BLaER1 (cell line): ENCODE data around the gene RADIL.
A peak's percentile ranks its signal among the peaks of the same experiment; 100 is the strongest.

ENCODE experiments used
- H3K27ac ChIP-seq: shearing (Covaris generic); formaldehyde crosslinking; 2 replicates; pipeline ENCODE4 v1.8.1; 2022
- H3K27me3 ChIP-seq: shearing (Covaris generic); formaldehyde crosslinking; 2 replicates; pipeline ENCODE4 v1.8.1; 2022
- H3K36me3 ChIP-seq: shearing (Covaris generic); formaldehyde crosslinking; 2 replicates; pipeline ENCODE4 v1.8.1; 2022
- H3K4me1 ChIP-seq: shearing (Covaris generic); formaldehyde crosslinking; 2 replicates; pipeline ENCODE4 v1.8.1; 2022
- H3K4me2 ChIP-seq: shearing (Covaris generic); formaldehyde crosslinking; 2 replicates; pipeline ENCODE4 v1.8.1; 2022
- H3K4me3 ChIP-seq: shearing (Covaris generic); formaldehyde crosslinking; 2 replicates; pipeline ENCODE4 v1.8.1; 2022
- H3K9ac ChIP-seq: shearing (Covaris generic); formaldehyde crosslinking; 2 replicates; pipeline ENCODE4 v1.8.1; 2022
- H3K9me3 ChIP-seq: shearing (Covaris generic); formaldehyde crosslinking; 2 replicates; pipeline ENCODE4 v1.8.1; 2022
- H4K20me1 ChIP-seq: shearing (Covaris generic); formaldehyde crosslinking; 2 replicates; pipeline ENCODE4 v1.8.1; 2022
- Cebpa-rat ChIP-seq: shearing (Covaris generic); IDR thresholded peaks from 2 replicates; pipeline ENCODE4 v1.8.1; 2022

Gene RADIL

DNA sequence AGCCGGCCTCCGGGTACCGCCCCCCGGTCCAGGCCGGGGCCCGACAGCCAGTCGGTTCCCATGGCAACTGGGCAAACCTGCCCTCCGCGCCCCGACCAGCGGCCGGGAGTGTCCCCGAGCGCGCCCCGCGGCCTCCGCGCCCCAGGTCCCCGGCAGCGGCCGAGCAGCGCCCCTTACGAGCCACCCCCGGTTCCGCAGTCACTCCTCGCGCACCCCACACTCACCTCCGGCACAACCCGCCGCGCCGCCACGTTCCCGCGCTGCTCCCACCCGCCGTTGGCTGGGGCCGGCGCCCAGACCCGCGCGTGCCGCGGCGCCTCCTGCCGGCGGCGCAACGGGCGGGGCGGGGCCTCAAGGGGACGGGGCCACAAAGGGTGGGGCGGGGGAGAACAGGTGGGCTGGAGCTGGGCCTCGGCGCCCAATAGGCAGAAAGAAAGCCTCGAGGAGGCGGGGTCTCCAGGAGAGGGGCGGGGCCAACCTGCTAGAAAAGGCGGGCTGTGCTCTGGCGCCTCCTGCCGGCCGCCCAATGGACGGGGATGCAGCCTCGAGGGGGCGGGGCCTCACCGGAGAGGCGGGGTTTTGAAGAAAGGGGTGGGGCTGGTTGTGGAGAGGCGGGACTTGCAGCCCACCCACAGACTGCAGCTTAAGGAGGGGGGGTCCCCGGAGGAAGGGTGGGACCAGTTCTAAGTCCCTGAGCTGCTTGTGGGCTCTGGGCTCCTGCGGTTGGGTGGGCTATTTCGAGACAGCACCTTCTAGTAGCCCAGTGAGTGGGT, at the start of gene RADIL:
Gene RADIL, minus strand, starts transcription at position 345 of the 773 bp plus-strand sequence. CDS start 5,577 bp downstream, outside the sequence.
- H3K9ac ChIP-seq = peak within 1 kb of the TSS; percentile 86
- TF ChIP-seq Cebpa-rat = no peak
- H3K36me3 ChIP-seq = no peaks in the 10 kb centered on the region
- H3K4me2 ChIP-seq = peak within 1 kb of the TSS; percentile 96
- H3K27me3 ChIP-seq = no peaks in the 10 kb centered on the region
- peak within 1 kb of the TSS; percentile 91 for H3K4me3 ChIP-seq
- no peaks in the 10 kb centered on the region for H4K20me1 ChIP-seq
- H3K27ac ChIP-seq = peak within 1 kb of the TSS; percentile 82
- H3K9me3 ChIP-seq = no peaks in the 10 kb centered on the region
- peaks cover 56% of the 10 kb centered on the region for H3K4me1 ChIP-seq

DNA sequence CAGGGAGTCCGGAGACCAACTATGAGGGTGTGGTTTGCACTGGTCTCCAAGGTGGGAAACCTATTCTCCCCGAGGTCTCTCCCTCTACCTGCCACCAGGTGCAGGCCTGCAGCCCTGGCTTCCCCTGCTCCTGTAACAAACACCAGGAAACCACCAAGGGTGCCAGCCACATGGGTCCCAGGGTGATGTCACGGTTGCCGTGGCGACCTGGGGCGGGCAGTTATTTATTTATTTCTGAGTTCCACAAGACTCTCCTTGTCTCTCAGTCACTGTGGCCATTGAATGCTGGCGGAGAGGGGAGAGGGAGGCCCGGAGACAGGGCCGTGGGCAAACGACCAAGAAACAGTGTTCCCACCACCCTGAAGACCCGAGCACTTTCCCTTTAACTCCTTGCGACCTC, 48.4 kb upstream of the RADIL start:
- Histone ChIP-seq H3K9ac (no peak overlapping the region), H3K27ac (no peak overlapping the region), H3K4me3 (no peak overlapping the region), H3K9me3 (no peaks in the 10 kb centered on the region), H3K4me2 (peak overlapping the region; percentile 47), H4K20me1 (no peaks in the 10 kb centered on the region), H3K4me1 (peaks cover 13% of the 10 kb centered on the region), H3K36me3 (no peaks in the 10 kb centered on the region), H3K27me3 (no peaks in the 10 kb centered on the region)
- no peak for TF ChIP-seq Cebpa-rat

GRCh38 chr7:4929005-4929404, 45.5 kb upstream of the RADIL start:
- H3K27me3 ChIP-seq = no peaks in the 10 kb centered on the region
- H3K4me2 ChIP-seq = no peak overlapping the region
- H3K9me3 ChIP-seq = 0 out of 2 replicates have a peak, but pooled peaks cover 5% of the 10 kb centered on the region
- H3K9ac ChIP-seq = no peak overlapping the region
- no peak overlapping the region for H3K27ac ChIP-seq
- TF ChIP-seq Cebpa-rat = no peak
- H3K36me3 ChIP-seq = no peaks in the 10 kb centered on the region
- no peaks in the 10 kb centered on the region for H4K20me1 ChIP-seq
- H3K4me1 ChIP-seq = peaks cover 22% of the 10 kb centered on the region
- H3K4me3 ChIP-seq = no peak overlapping the region

GRCh38 chr7:4928445-4928844, 44.9 kb upstream of the RADIL start:
- peaks cover 22% of the 10 kb centered on the region for H3K4me1 ChIP-seq

GRCh38 chr7:4919969-4920766, 36.7 kb upstream of the RADIL start:
- Histone ChIP-seq H3K9ac (no peak overlapping the region), H3K27me3 (no peaks in the 10 kb centered on the region), H3K4me2 (no peak overlapping the region), H4K20me1 (no peaks in the 10 kb centered on the region), H3K9me3 (peaks cover 6% of the 10 kb centered on the region; the same call in 1 of the 2 replicates), H3K4me1 (0 out of 2 replicates have a peak, but pooled peaks cover 6% of the 10 kb centered on the region), H3K36me3 (no peaks in the 10 kb centered on the region), H3K27ac (no peak overlapping the region), H3K4me3 (no peak overlapping the region)
- TF ChIP-seq Cebpa-rat = no peak

More at GRCh38 chr7:4928445-4928844, 44.9 kb upstream of the RADIL start:
- no peaks in the 10 kb centered on the region for H3K36me3 ChIP-seq
- no peaks in the 10 kb centered on the region for H3K27me3 ChIP-seq
- no peak overlapping the region for H3K27ac ChIP-seq
- no peak overlapping the region for H3K4me2 ChIP-seq
- 0 out of 2 replicates have a peak, but pooled peaks cover 5% of the 10 kb centered on the region for H3K9me3 ChIP-seq
- H4K20me1 ChIP-seq = no peaks in the 10 kb centered on the region
- no peak overlapping the region for H3K9ac ChIP-seq
- no peak for TF ChIP-seq Cebpa-rat
- H3K4me3 ChIP-seq = no peak overlapping the region

DNA sequence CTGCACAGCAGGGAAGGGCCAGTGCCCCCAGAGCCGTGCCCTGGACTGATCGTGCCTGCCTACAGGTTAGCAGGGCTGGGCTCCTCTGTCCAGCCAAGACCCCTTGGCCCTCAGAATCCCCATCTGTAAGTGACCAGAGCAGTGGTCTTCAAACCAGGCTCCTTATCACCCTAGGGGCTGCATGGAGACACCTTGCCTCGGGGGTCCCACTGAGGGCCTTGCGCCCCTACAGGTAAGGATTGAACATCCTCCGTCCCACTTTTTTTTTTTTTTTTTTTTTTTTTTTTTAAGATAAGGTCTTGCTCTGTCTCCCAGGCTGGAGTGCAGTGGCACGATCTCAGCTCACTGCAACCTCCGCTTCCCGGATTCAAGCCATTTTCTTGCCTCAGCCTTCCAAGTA, 32.6 kb upstream of the RADIL start:
- Histone ChIP-seq H4K20me1 (no peaks in the 10 kb centered on the region), H3K27me3 (no peaks in the 10 kb centered on the region), H3K36me3 (no peaks in the 10 kb centered on the region), H3K4me2 (no peak overlapping the region), H3K9me3 (peaks cover 6% of the 10 kb centered on the region; the same call in 1 of the 2 replicates), H3K4me1 (0 out of 2 replicates have a peak, but pooled peaks cover 6% of the 10 kb centered on the region), H3K27ac (no peak overlapping the region), H3K4me3 (no peak overlapping the region), H3K9ac (no peak overlapping the region)
- no peak for TF ChIP-seq Cebpa-rat

GRCh38 chr7:4911111-4911828, 27.8 kb upstream of the RADIL start:
- Histone ChIP-seq H3K9ac (no peak overlapping the region), H3K27me3 (no peaks in the 10 kb centered on the region), H3K4me1 (no peaks in the 10 kb centered on the region), H3K4me3 (no peak overlapping the region), H3K27ac (no peak overlapping the region), H4K20me1 (no peaks in the 10 kb centered on the region), H3K4me2 (no peak overlapping the region), H3K9me3 (peaks cover 6% of the 10 kb centered on the region; the same call in 1 of the 2 replicates), H3K36me3 (no peaks in the 10 kb centered on the region)
- TF ChIP-seq Cebpa-rat = no peak

DNA sequence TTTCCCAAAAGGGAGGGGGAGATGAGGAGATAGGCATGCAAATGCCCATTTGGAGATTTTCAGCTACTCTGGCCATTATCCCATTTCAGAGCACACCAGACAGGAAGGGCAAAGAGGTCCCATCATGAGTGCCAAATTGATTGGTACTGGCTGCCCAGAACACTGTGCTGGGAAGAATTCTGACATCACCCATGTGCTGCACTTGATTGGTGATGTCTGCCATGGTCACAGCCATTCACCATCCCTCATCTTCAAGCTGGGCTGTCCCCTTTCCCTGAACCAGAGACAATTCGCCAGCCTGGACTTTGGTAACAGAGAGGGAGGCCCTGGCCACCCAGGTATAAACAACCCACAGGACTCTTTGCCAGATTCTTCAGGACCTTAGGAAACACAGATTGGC, 23.2 kb upstream of the RADIL start:
- no peak for TF ChIP-seq Cebpa-rat
- Histone ChIP-seq H3K4me2 (no peak overlapping the region), H3K4me1 (peaks cover 29% of the 10 kb centered on the region), H3K36me3 (no peaks in the 10 kb centered on the region), H3K9me3 (peaks cover 6% of the 10 kb centered on the region; the same call in 1 of the 2 replicates), H3K27ac (no peak overlapping the region), H4K20me1 (no peaks in the 10 kb centered on the region), H3K9ac (no peak overlapping the region), H3K4me3 (no peak overlapping the region), H3K27me3 (no peaks in the 10 kb centered on the region)

DNA sequence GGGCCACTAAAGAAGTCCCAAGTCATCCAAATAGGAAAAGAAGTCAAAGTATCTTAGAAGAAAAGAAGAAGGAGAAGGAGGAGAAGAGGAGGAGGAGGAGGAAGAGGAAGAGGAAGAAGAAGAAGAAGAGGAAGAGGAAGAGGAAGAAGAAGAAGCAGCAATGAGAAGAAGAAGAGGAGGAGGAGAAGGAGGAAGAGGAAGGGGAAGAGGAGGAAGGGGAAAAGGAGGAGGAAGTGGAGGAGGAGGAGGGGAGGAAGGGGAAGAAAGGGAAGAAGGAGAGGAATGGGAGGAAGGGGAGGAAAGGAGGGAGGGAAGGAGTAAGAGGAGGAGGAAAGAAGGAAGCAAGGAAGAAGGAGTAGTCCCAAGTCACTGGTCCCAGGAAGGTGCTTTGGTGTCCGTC, 21.7 kb upstream of the RADIL start:
- no peak overlapping the region for H3K27ac ChIP-seq
- H3K4me2 ChIP-seq = no peak overlapping the region
- no peak overlapping the region for H3K4me3 ChIP-seq
- H3K9me3 ChIP-seq = peaks cover 6% of the 10 kb centered on the region; the same call in 1 of the 2 replicates
- H3K4me1 ChIP-seq = peaks cover 30% of the 10 kb centered on the region
- no peaks in the 10 kb centered on the region for H3K36me3 ChIP-seq
- no peaks in the 10 kb centered on the region for H4K20me1 ChIP-seq
- TF ChIP-seq Cebpa-rat = no peak
- H3K9ac ChIP-seq = no peak overlapping the region
- H3K27me3 ChIP-seq = no peaks in the 10 kb centered on the region
